GM18508 (cell line): Measurements from ENCODE around the gene PHGDH.

Experiments used
- ATAC-seq: cut with Tn5 transposase; IDR thresholded peaks from one replicate; pipeline ENCODE4 v1.9.1; 2021; ENCODE audit warnings: moderate number of reproducible peaks; ENCODE audit not compliant: insufficient read depth, unreplicated experiment

The PHGDH gene

GRCh38 chr1:119752592-119752991 lies 40.9 kb downstream of the PHGDH start:
- no peak for ATAC-seq

- no peak for ATAC-seq
Observed at GRCh38 chr1:119758584-119758983, 46.9 kb downstream of the PHGDH start.

- no peak for ATAC-seq
Observed at GRCh38 chr1:119762409-119762808, 50.7 kb downstream of the PHGDH start.

GRCh38 chr1:119762953-119763352 lies 51.2 kb downstream of the PHGDH start:
- no peak for ATAC-seq

- no peak for ATAC-seq
Observed at GRCh38 chr1:119764220-119764619, 52.5 kb downstream of the PHGDH start.

GRCh38 chr1:119766374-119766794 lies 54.6 kb downstream of the PHGDH start:
- no peak for ATAC-seq

GRCh38 chr1:119767486-119767885 lies 55.8 kb downstream of the PHGDH start:
- ATAC-seq, result no peak

GRCh38 chr1:119768778-119769177 lies 57.0 kb downstream of the PHGDH start, which contains the start of gene HMGCS2:
TSS of gene HMGCS2 (minus strand) at chr1:119768905. CDS start at chr1:119768844, 61 bp downstream.
- ATAC-seq, result no peak

- ATAC-seq, result no peak
Observed at GRCh38 chr1:119771016-119771415, 59.3 kb downstream of the PHGDH start.

GRCh38 chr1:119771770-119772169 lies 60.0 kb downstream of the PHGDH start:
- ATAC-seq, result no peak

- ATAC-seq, result no peak
Observed at GRCh38 chr1:119772298-119772697, 60.6 kb downstream of the PHGDH start.

- no peak for ATAC-seq
Observed at GRCh38 chr1:119773711-119774241, 62.0 kb downstream of the PHGDH start.

- no peak for ATAC-seq
Observed at GRCh38 chr1:119774746-119775490, 63.2 kb downstream of the PHGDH start.

GRCh38 chr1:119778359-119778758 lies 66.6 kb downstream of the PHGDH start:
- no peak for ATAC-seq

GRCh38 chr1:119778886-119779560 lies 67.3 kb downstream of the PHGDH start:
- ATAC-seq, result no peak

- ATAC-seq, result no peak
Observed at GRCh38 chr1:119779869-119780356, 68.2 kb downstream of the PHGDH start.

GRCh38 chr1:119781434-119782210 lies 69.9 kb downstream of the PHGDH start:
- no peak for ATAC-seq

- ATAC-seq, result no peak
Observed at GRCh38 chr1:119782631-119783325, 71.0 kb downstream of the PHGDH start.

- no peak for ATAC-seq
Observed at GRCh38 chr1:119783354-119784185, 71.8 kb downstream of the PHGDH start.
